Epidermal melanocyte (primary cell): ENCODE results near the gene ADAMTSL1.
"Not testable (repeated sequence)": the region's sequence is repeated elsewhere in the genome, so short reads cannot be mapped to it uniquely, and the experiment has no call there.

Experiments
- DNase-seq: peaks from one replicate; pipeline ENCODE4 v3.0.0; 2011; ENCODE audit warnings: low spot score; ENCODE audit not compliant: insufficient read length

The ADAMTSL1 gene

DNA sequence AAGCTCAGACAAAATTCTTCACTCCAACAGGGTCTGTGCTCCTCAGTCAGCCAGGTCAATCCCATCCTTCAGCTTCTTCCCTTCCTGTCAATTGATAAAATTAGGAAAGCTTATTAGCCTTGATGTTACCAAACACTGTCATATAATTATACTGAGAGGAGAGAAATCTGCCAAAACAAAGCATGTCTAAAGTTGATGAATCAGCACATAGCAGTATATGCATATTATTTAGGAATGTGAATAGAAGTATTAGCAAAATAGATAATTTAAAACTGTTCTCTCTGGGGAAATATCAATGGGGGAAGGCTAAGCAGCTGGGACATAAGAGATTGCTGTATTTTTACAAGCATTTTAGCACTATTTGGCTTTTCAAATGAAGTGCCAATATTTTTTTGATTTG is 451.9 kb downstream of the ADAMTSL1 start:
- DNase-seq = no peak

GRCh38 chr9:18926513-18926912 is 452.6 kb downstream of the ADAMTSL1 start:
- DNase-seq = no peak

GRCh38 chr9:18928711-18929110 is 454.8 kb downstream of the ADAMTSL1 start:
- DNase-seq = no peak

DNA sequence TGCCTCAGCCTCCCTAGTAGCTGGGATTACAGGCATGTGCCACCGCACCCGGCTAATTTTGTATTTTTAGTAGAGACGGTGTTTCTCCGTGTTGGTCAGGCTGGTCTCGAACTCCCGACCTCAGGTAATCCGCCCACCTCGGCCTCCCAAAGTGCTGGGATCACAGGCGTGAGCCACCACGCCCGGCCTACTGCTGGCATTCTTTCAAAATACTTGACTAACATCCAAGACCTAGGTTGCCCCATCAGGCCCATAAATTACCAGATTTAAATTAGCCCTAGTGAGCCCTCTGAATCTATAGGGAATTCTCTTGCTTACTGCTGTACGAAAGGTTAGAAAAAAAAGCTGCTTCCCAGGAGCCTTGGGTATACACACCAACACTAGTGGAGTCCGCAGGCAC is 456.7 kb downstream of the ADAMTSL1 start:
- not testable (repeated sequence) for DNase-seq

- no peak for DNase-seq
Observed at GRCh38 chr9:18935541-18935940, 461.6 kb downstream of the ADAMTSL1 start.

GRCh38 chr9:18936094-18936871 is 462.3 kb downstream of the ADAMTSL1 start:
- DNase-seq = peak; percentile 55

- no peak for DNase-seq
Observed at GRCh38 chr9:18939943-18940342, 466.0 kb downstream of the ADAMTSL1 start.

GRCh38 chr9:18941060-18941740 is 467.2 kb downstream of the ADAMTSL1 start:
- no peak for DNase-seq

- DNase-seq = no peak
Observed at GRCh38 chr9:18942801-18943200, 468.8 kb downstream of the ADAMTSL1 start.

DNA sequence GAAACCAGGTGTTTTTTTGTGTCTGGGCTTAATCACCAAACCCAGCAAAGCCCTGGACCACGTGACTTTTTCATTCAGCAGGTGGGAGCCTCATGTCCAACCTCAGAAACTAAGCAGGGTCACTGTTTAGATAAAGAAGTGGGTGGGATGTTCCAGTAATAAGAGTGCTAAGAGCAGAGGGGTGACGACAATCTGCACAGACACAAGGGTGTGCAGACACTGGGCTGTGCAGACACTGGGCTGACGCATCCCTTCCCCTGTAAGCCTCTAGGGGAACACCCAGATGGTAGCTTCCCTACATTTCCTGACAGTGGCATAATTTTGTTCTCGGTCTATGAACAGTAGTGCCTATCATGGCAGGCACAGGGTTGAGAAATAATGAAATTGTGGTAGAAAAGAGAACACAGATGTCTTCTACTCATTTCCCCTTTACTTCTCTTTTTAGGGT is 474.0 kb downstream of the ADAMTSL1 start:
- no peak for DNase-seq

GRCh38 chr9:18951936-18952335 is 478.0 kb downstream of the ADAMTSL1 start:
- DNase-seq = no peak

DNA sequence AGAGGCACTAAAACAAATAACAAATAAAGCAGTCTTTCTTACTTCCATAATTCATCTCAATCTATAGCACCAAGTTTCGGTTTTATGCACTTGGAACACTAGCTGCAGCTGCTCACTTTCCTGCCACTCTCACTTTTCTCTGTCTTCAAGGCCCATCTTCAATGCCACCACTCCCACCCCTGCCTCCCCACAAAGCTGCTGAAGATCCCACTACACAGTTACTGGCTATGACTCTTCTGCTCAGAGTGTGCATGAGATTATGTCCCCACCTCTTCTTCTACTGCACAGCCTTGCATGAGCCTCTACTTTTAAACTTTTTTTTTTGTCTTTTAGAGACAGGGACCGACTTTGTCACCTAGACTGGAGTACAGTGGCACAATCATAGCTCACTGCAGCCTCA is 481.7 kb downstream of the ADAMTSL1 start:
- no peak for DNase-seq
